ENCODE results near the gene CRB2. TPM values are rescaled to one million over a fixed set of nuclear protein-coding genes. Genes with fewer than 3 reads are reported as not detected.

The CRB2 gene

DNA sequence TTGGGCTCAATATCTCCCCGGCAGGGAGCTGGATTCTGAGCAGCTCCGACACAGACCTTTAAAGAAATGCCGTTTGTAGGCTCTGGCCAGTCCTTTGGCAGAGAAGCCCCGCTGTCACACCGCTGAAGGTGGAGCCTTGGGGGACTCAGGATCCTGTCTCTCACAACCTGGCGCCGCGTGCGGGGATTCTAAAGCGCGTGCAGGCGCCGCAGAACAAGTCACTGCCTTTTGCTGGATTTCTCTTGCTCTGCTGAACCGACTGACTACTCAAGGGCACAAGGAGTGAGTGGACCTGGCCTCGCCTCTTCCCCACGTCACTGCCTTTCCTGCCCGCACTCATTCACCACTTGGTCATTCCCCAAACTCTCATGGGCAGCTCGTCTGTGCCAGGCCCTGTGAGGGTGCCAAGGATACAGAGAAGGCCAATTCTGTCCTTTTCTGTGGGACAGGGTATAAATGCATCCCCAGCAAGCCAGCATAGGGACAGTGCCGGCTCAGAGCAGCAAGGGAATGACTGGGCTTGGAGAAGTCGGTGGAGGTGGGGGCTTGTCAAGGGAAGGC lies 69.3 kb downstream of the CRB2 start:
- Histone ChIP-seq H3K4me3 (ENCODE audit: low read length in 2 of 2) (no peak overlapping the region), H3K18ac (ENCODE audit: low read length) (peak overlapping the region; percentile 2), H3K4ac (ENCODE audit: low read length) (no peak overlapping the region), H2BK15ac (ENCODE audit: low read length) (no peak overlapping the region), H3K36me3 (replicated peaks in 1 of 2; ENCODE audit: control insufficient read depth in 2 of 2, insufficient read depth in 2 of 2, low read length in 2 of 2) (peaks cover 0 to 2% of the 10 kb centered on the region in 2 donors), H3K27me3 (ENCODE audit: control insufficient read depth in 3 of 3, insufficient read depth in 3 of 3, low read depth in 1 of 3, low read length in 3 of 3) (no peaks in the 10 kb centered on the region), H2BK12ac (ENCODE audit: low read length) (no peak overlapping the region), H3K9ac (ENCODE audit: low read depth, low read length, poor library complexity) (peak overlapping the region; percentile 14), H3K9me3 (replicated peaks in 1 of 2; ENCODE audit: control insufficient read depth in 2 of 2, insufficient read depth in 1 of 2, low read depth in 1 of 2, low read length in 2 of 2) (no peaks in the 10 kb centered on the region), H2AFZ (ENCODE audit: low read length) (peak overlapping the region; percentile 31), H2BK5ac (ENCODE audit: low read length) (no peak overlapping the region), H2AK5ac (ENCODE audit: low read depth, low read length) (no peak overlapping the region), H3K14ac (ENCODE audit: low read length) (no peak overlapping the region), H3K4me1 (ENCODE audit: control insufficient read depth in 2 of 2, insufficient read depth in 1 of 2, low read depth in 1 of 2, low read length in 2 of 2) (peaks cover 23 to 34% of the 10 kb centered on the region in 2 donors), H3K4me2 (ENCODE audit: insufficient read depth, low read length, poor library complexity, severe bottlenecking) (no peak overlapping the region), H3K27ac (replicated peaks; ENCODE audit: low read length) (no peak overlapping the region), H3K79me1 (ENCODE audit: low read depth, low read length) (no peaks in the 10 kb centered on the region), H3K23ac (ENCODE audit: low read depth, low read length, poor library complexity) (no peak overlapping the region), H2BK120ac (ENCODE audit: low read depth, low read length) (no peak overlapping the region), H4K8ac (ENCODE audit: low read depth, low read length) (no peak overlapping the region), H4K91ac (ENCODE audit: low read depth, low read length, poor library complexity) (no peak overlapping the region)
- DNase-seq (ENCODE audit: low spot score): no peak
- WGBS, 2 donors (ENCODE audit: extremely low coverage in 2 of 2, insufficient read length in 2 of 2, insufficient replicate concordance in 1 of 2): no CpG with 5 or more reads among the region's 20 CpGs

DNA sequence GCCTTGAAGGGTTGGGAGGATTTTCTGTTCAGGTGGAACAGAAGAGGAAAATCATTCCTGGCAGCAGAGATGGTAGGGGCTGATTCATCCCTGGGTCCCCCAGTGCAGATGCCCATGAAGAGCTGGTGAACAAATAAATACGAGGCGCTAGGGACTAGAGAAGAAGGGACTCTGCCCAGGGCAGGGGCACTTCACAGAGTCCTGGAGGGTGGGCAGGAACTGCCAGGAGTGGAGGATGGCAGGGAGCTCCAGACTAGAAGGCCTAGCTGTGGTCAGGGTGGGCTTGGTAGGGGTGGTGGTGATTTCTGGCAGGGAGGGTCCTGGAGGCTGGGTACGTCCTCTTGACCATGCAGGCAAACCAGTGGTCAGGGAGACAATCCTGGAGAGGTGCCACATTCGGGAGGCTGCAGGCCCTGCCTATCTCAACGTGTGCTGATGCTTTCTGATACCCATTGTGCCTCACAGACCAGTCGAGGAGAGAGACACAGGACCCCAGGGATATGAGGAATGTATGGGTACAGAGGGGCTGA lies 69.9 kb downstream of the CRB2 start:
- no CpG with 5 or more reads among the region's 6 CpGs for WGBS, 2 donors (ENCODE audit: extremely low coverage in 2 of 2, insufficient read length in 2 of 2, insufficient replicate concordance in 1 of 2)
- no peak overlapping the region for H3K18ac ChIP-seq (ENCODE audit: low read length)

DNA sequence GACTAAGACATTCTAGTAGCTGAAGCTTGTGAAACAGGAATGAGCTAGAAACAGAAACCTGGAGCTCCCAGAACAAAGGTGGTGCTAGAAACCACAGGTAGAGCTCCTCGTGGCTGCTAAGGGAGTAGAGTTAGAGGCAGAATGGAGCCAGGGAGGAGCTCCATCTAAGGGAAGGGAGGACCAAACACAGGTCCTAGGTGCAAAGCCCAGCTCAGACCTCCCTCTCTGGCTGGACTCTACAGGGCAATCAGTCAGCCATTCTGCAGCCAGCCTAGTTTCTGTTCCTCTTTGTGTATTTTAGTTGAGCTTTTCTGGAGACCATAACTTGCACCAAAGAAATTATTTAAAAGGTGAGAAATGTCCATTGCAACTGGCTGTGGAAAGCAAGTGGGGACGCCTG lies 70.4 kb downstream of the CRB2 start:
- H3K4me3 ChIP-seq (ENCODE audit: low read length in 2 of 2): no peak overlapping the region
- no peaks in the 10 kb centered on the region for H3K79me1 ChIP-seq (ENCODE audit: low read depth, low read length)
- no peaks in the 10 kb centered on the region for H3K9me3 ChIP-seq (replicated peaks in 1 of 2; ENCODE audit: control insufficient read depth in 2 of 2, insufficient read depth in 1 of 2, low read depth in 1 of 2, low read length in 2 of 2)
- no peaks in the 10 kb centered on the region for H3K27me3 ChIP-seq (ENCODE audit: control insufficient read depth in 3 of 3, insufficient read depth in 3 of 3, low read depth in 1 of 3, low read length in 3 of 3)
- no peak overlapping the region for H3K4me2 ChIP-seq (ENCODE audit: insufficient read depth, low read length, poor library complexity, severe bottlenecking)
- no peak overlapping the region for H3K18ac ChIP-seq (ENCODE audit: low read length)
- WGBS, 2 donors (ENCODE audit: extremely low coverage in 2 of 2, insufficient read length in 2 of 2, insufficient replicate concordance in 1 of 2): no CpG with 5 or more reads among the region's 2 CpGs
- no peak overlapping the region for H2AK5ac ChIP-seq (ENCODE audit: low read depth, low read length)
- no peak overlapping the region for H3K27ac ChIP-seq (replicated peaks; ENCODE audit: low read length)
- peaks cover 16 to 24% of the 10 kb centered on the region in 2 donors for H3K4me1 ChIP-seq (ENCODE audit: control insufficient read depth in 2 of 2, insufficient read depth in 1 of 2, low read depth in 1 of 2, low read length in 2 of 2)
- no peak overlapping the region for H3K9ac ChIP-seq (ENCODE audit: low read depth, low read length, poor library complexity)
- no peak overlapping the region for H4K8ac ChIP-seq (ENCODE audit: low read depth, low read length)
- H2AFZ ChIP-seq (ENCODE audit: low read length): no peak overlapping the region
- H2BK120ac ChIP-seq (ENCODE audit: low read depth, low read length): no peak overlapping the region
- no peak overlapping the region for H4K91ac ChIP-seq (ENCODE audit: low read depth, low read length, poor library complexity)
- DNase-seq (ENCODE audit: low spot score): no peak
- H2BK5ac ChIP-seq (ENCODE audit: low read length): no peak overlapping the region
- H3K36me3 ChIP-seq (replicated peaks in 1 of 2; ENCODE audit: control insufficient read depth in 2 of 2, insufficient read depth in 2 of 2, low read length in 2 of 2): peaks cover 0 to 2% of the 10 kb centered on the region in 2 donors
- no peak overlapping the region for H3K4ac ChIP-seq (ENCODE audit: low read length)
- no peak overlapping the region for H2BK12ac ChIP-seq (ENCODE audit: low read length)
- no peak overlapping the region for H3K14ac ChIP-seq (ENCODE audit: low read length)
- no peak overlapping the region for H2BK15ac ChIP-seq (ENCODE audit: low read length)
- H3K23ac ChIP-seq (ENCODE audit: low read depth, low read length, poor library complexity): no peak overlapping the region

More for the DNA sequence above, 69.9 kb downstream of the CRB2 start:
- H4K8ac ChIP-seq (ENCODE audit: low read depth, low read length): no peak overlapping the region
- peaks cover 19 to 29% of the 10 kb centered on the region in 2 donors for H3K4me1 ChIP-seq (ENCODE audit: control insufficient read depth in 2 of 2, insufficient read depth in 1 of 2, low read depth in 1 of 2, low read length in 2 of 2)
- H3K9ac ChIP-seq (ENCODE audit: low read depth, low read length, poor library complexity): no peak overlapping the region
- H3K4ac ChIP-seq (ENCODE audit: low read length): no peak overlapping the region
- peaks cover 0 to 2% of the 10 kb centered on the region in 2 donors for H3K36me3 ChIP-seq (replicated peaks in 1 of 2; ENCODE audit: control insufficient read depth in 2 of 2, insufficient read depth in 2 of 2, low read length in 2 of 2)
- no peak overlapping the region for H2BK15ac ChIP-seq (ENCODE audit: low read length)
- H3K4me3 ChIP-seq (ENCODE audit: low read length in 2 of 2): no peak overlapping the region
- no peak overlapping the region for H2BK120ac ChIP-seq (ENCODE audit: low read depth, low read length)
- no peak overlapping the region for H3K14ac ChIP-seq (ENCODE audit: low read length)
- no peak overlapping the region for H2AFZ ChIP-seq (ENCODE audit: low read length)
- no peaks in the 10 kb centered on the region for H3K79me1 ChIP-seq (ENCODE audit: low read depth, low read length)
- no peak overlapping the region for H4K91ac ChIP-seq (ENCODE audit: low read depth, low read length, poor library complexity)
- no peaks in the 10 kb centered on the region for H3K27me3 ChIP-seq (ENCODE audit: control insufficient read depth in 3 of 3, insufficient read depth in 3 of 3, low read depth in 1 of 3, low read length in 3 of 3)
- H3K23ac ChIP-seq (ENCODE audit: low read depth, low read length, poor library complexity): no peak overlapping the region
- H2AK5ac ChIP-seq (ENCODE audit: low read depth, low read length): no peak overlapping the region
- no peaks in the 10 kb centered on the region for H3K9me3 ChIP-seq (replicated peaks in 1 of 2; ENCODE audit: control insufficient read depth in 2 of 2, insufficient read depth in 1 of 2, low read depth in 1 of 2, low read length in 2 of 2)
- H3K4me2 ChIP-seq (ENCODE audit: insufficient read depth, low read length, poor library complexity, severe bottlenecking): no peak overlapping the region
- no peak overlapping the region for H2BK5ac ChIP-seq (ENCODE audit: low read length)
- no peak overlapping the region for H3K27ac ChIP-seq (replicated peaks; ENCODE audit: low read length)
- no peak for DNase-seq (ENCODE audit: low spot score)
- H2BK12ac ChIP-seq (ENCODE audit: low read length): no peak overlapping the region

Small RNAs within 50 kb of the gene (small RNA-seq; reads per million reads assigned to genes)
- not detected for gene MIR601 (ENCODE audit: insufficient read depth)

Measured in neuronal stem cell (in vitro differentiated cells).